Activated CD4-positive, CD25-positive, alpha-beta regulatory T cell treated with anti-CD3 and anti-CD28 coated beads, Interleukin-2, amount 50 U/mL, for 16 hours (primary cell): ENCODE results near the gene YIF1A.
"Not testable (repeated sequence)": the region's sequence is repeated elsewhere in the genome, so short reads cannot be mapped to it uniquely, and the experiment has no call there.

ENCODE experiments used
- DNase-seq: peaks from one replicate; pipeline ENCODE4 v3.0.0-alpha.2; 2020; ENCODE audit warnings: low read depth, low spot score

YIF1A gene

GRCh38 chr11:66286699-66287098, 2.2 kb downstream of the YIF1A start:
- DNase-seq, result no peak

GRCh38 chr11:66285250-66285947, 3.5 kb downstream of the YIF1A start:
- DNase-seq, result no peak

- DNase-seq, result no peak
Observed at GRCh38 chr11:66284526-66285078, 4.3 kb downstream of the YIF1A start.

GRCh38 chr11:66283461-66284105, 5.4 kb downstream of the YIF1A start:
- DNase-seq, result no peak

- DNase-seq, result peak; percentile 100
Observed at GRCh38 chr11:66282468-66283455, 6.2 kb downstream of the YIF1A start.

- no peak for DNase-seq
Observed at GRCh38 chr11:66281776-66282467, 7.0 kb downstream of the YIF1A start.

GRCh38 chr11:66281001-66281400, 7.9 kb downstream of the YIF1A start:
- no peak for DNase-seq

- no peak for DNase-seq
Observed at GRCh38 chr11:66280428-66280827, 8.5 kb downstream of the YIF1A start.

- DNase-seq, result no peak
Observed at GRCh38 chr11:66279092-66279734, 9.7 kb downstream of the YIF1A start.

- no peak for DNase-seq
Observed at GRCh38 chr11:66278363-66279091, 10.4 kb downstream of the YIF1A start.

- DNase-seq, result no peak
Observed at GRCh38 chr11:66277471-66278362, 11.2 kb downstream of the YIF1A start, which contains the start of gene CNIH2. Gene CNIH2 (plus strand): TSS chr11:66278175. CDS start chr11:66278457, 282 bp downstream.

- not testable (repeated sequence) for DNase-seq
Observed at GRCh38 chr11:66277064-66277463, 11.9 kb downstream of the YIF1A start.

GRCh38 chr11:66276619-66277018, 12.3 kb downstream of the YIF1A start:
- DNase-seq, result not testable (repeated sequence)

GRCh38 chr11:66275984-66276612, 12.8 kb downstream of the YIF1A start:
- no peak for DNase-seq

GRCh38 chr11:66275396-66275795, 13.5 kb downstream of the YIF1A start:
- DNase-seq, result no peak

GRCh38 chr11:66274219-66274618, 14.7 kb downstream of the YIF1A start:
- no peak for DNase-seq

- DNase-seq, result no peak
Observed at GRCh38 chr11:66272596-66272995, 16.3 kb downstream of the YIF1A start.

- DNase-seq, result no peak
Observed at GRCh38 chr11:66271816-66272215, 17.1 kb downstream of the YIF1A start.
